Forelimb muscle (tissue), 1 donor: ENCODE results near the gene HIBADH. TPM values are rescaled to one million over a fixed set of nuclear protein-coding genes. Genes with fewer than 3 reads are reported as not detected.

Source experiments
- DNase-seq: peaks from one replicate; pipeline ENCODE4 v3.0.0-alpha.2; 2013; ENCODE audit warnings: low read depth
- polyA plus RNA-seq: library from polyadenylated mRNA; unstranded; fragments of 120-200 nt; gene quantifications from one replicate; pipeline ENCODE4 v1.2.1, GENCODE V29; 2013; ENCODE audit not compliant: insufficient read length

Gene HIBADH
- polyA plus RNA-seq, 1 donor = 24.9 TPM

GRCh38 chr7:27501001-27501400 is 161.7 kb downstream of the HIBADH start:
- DNase-seq = no peak

DNA sequence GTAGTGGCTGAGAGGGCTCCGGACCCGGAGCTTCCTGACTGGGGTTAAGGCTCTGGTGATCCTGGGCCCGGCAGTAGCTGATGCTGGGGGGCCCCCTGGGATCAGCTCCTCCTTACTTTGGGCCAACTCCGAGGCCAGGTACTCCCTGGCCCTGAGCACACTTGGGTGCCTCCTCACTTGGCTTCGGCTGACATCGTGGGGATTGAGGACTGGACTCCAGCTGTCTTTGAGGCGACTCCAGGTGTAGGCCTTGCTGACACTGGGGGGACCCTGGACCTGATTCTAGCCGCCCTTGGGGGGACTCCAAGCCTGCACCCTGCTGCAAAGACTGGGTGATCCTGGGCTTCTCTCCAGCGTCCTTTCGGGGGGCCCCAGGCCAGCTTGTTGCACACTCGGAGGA is 170.5 kb downstream of the HIBADH start:
- DNase-seq = no peak

DNA sequence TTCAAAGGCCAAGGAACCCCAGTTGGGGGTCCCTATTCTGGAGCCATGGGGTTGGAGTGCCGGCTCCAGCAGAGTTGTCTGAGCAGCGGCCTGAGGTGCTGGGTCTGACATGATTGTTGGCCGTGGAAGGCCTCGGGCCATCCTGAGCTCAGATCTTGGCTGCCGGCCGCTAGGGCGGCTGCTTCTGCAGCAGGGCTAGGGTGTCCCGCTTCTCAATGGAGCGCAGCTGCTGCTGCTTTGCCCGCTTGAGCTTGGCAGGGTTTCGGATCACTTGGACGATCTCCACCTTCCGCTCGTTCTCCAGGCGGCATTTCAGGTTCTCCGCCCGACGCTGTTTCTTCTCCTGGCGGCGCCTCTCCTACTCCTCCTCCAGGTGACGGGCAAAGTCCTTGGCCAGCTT is 171.1 kb downstream of the HIBADH start:
- no peak for DNase-seq

GRCh38 chr7:27487509-27487908 is 175.2 kb downstream of the HIBADH start:
- no peak for DNase-seq

DNA sequence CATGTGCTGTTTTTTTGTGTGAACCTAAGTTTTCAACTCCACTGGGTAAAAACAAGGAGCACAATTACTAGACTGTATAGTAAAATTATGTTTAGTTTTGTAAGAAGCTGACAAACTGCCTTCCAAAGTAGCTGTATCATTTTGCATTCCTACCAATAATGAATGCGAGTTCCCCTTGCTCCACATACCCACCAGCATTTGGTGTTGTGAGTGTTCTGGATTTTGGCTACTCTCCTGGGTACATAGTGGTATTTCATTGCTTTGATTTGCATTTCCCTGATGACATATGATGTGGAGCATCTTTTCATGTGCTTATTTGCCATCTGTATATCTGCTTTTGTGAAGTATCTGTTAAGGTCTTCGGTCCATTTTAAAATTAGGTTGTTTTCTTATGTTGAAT is 178.2 kb downstream of the HIBADH start:
- DNase-seq = no peak

GRCh38 chr7:27482219-27482618 is 180.5 kb downstream of the HIBADH start:
- no peak for DNase-seq

DNA sequence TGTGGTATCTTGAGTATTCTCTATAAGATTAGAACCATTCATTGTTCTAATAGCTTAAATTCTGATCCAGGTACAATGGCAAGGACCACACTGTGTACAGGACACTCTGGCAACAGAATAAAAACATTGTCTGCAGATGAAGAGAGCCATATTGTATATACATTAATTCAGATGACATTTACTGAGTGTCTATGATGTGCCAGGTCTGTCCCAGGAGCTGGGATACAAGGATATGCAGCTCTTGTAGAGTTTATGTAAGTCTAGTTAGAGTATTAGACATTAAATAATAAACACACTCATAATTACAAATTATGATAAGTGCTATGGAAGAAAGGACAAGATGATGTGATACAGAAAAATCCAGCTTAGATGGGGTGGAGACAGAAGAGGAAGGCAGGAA is 184.1 kb downstream of the HIBADH start:
- no peak for DNase-seq

GRCh38 chr7:27478084-27478483 is 184.6 kb downstream of the HIBADH start:
- no peak for DNase-seq

DNA sequence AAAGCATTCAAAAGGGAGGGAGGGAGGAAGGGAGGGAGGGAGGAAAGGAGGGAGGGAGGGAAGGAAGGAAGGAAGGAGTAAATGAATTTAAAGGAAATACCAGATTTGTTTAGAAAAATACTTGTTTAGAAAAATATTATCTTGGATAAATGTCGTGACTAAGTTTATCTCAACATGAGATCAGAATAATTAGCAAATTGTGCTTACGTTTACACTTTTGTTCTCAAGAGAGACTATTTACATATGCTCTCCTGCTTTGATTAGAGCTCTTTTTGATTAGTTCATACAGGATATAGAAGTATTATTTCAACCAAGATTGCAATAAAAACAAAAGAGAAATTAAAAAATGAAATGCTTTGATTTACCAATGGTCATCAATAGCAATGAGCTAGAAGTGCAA is 186.2 kb downstream of the HIBADH start:
- DNase-seq = no peak

Other genes with a start within 250 kb of the HIBADH start
- gene TAX1BP1, start 77.3 kb upstream of the HIBADH start, polyA plus RNA-seq = 55.4 TPM